Spleen (tissue), 11 donors: ENCODE data around the gene EGFR. TPM values are rescaled to one million over a fixed set of nuclear protein-coding genes. Genes with fewer than 3 reads are reported as not detected.
A peak's percentile ranks its signal among the peaks of the same experiment; 100 is the strongest.

ENCODE experiments used
- DNase-seq: peaks from one replicate; pipeline ENCODE4 v3.0.0-alpha.2; 2020
- H3K27ac ChIP-seq, 8 donors: fragments of 200-600 bp; sonication (generic) in 7 of 8; 1 replicate in 4 of 8; 2 replicates in 4 of 8; pipeline versions ENCODE4 v1.5.0 to v1.8.0; 2016 to 2021; ENCODE audit warnings: inconsistent platforms in 4 of 8, mild to moderate bottlenecking in 4 of 8, moderate library complexity in 1 of 8
- H3K27me3 ChIP-seq, 7 donors: fragments of 200-600 bp; sonication (generic) in 6 of 7; replicated peaks in 1 of 7; 1 replicate in 4 of 7; 2 replicates in 3 of 7; pipeline versions ENCODE4 v1.5.0 to v1.8.0; 2016 to 2021; ENCODE audit warnings: inconsistent platforms in 3 of 7, mild to moderate bottlenecking in 1 of 7
- H3K36me3 ChIP-seq, 6 donors: fragments of 200-600 bp; sonication (generic) in 5 of 6; 1 replicate in 4 of 6; 2 replicates in 2 of 6; pipeline versions ENCODE4 v1.5.0 to v1.8.0; 2016 to 2021; ENCODE audit warnings: inconsistent platforms in 2 of 6
- H3K4me1 ChIP-seq, 6 donors: fragments of 200-600 bp; sonication (generic) in 5 of 6; 1 replicate in 3 of 6; 2 replicates in 3 of 6; pipeline versions ENCODE4 v1.5.0 to v1.8.0; 2016 to 2021; ENCODE audit warnings: inconsistent platforms in 3 of 6
- H3K4me3 ChIP-seq, 8 donors: fragments of 200-600 bp; sonication (generic) in 7 of 8; 1 replicate in 4 of 8; 2 replicates in 4 of 8; pipeline versions ENCODE4 v1.5.0 to v1.8.0; 2016 to 2021; ENCODE audit warnings: inconsistent platforms in 4 of 8, mild to moderate bottlenecking in 4 of 8, moderate library complexity in 2 of 8
- H3K9me3 ChIP-seq, 8 donors: fragments of 200-600 bp; sonication (generic) in 7 of 8; 1 replicate in 4 of 8; 2 replicates in 4 of 8; pipeline versions ENCODE4 v1.5.0 to v1.8.0; 2016 to 2021; ENCODE audit warnings: inconsistent platforms in 4 of 8
- POLR2A ChIP-seq, 3 donors: fragments of 450-650 bp; IDR thresholded peaks; one replicate each; pipeline ENCODE4 v1.5.1; 2017; ENCODE audit warnings: antibody characterized with exemption in 3 of 3, mild to moderate bottlenecking in 1 of 3
- POLR2AphosphoS5 ChIP-seq, 3 donors: sonication (generic); formaldehyde crosslinking; IDR thresholded peaks; one replicate each; pipeline ENCODE4 v1.5.1; 2017; ENCODE audit warnings: antibody characterized with exemption in 3 of 3
- WGBS, 5 donors: extraction: QIAGEN DNeasy Blood & Tissue Kit in 3 of 5; methylation state at CpG; one replicate each; pipeline versions ENCODE4 v1.1.5 to v1.1.7; 2013 to 2018; 5-methylcytosine and 5-hydroxymethylcytosine counted together
- intact Hi-C: fragments of 100-400 bp; cut with DNase I; formaldehyde crosslinking; loops from one replicate; pipeline ENCODE4 v1.15.0; 2023; ENCODE audit warnings: low total_unique reads
- polyA plus RNA-seq, 3 donors: library from polyadenylated mRNA; stranded (reverse); fragments of 200-250 nt; gene quantifications; one replicate each; pipeline ENCODE4 v1.2.1, GENCODE V29; 2013
- total RNA-seq, 7 donors: library from RNA; depleted of rRNA in 3 of 7; stranded (reverse); fragments of >200 nt in 3 of 7; fragmentation: NEBNext Ultra II Directional in 4 of 7; extraction: Animal tissue kit (Norgen Biotek cat#: 25700) in 4 of 7; gene quantifications; one replicate each; pipeline versions ENCODE4 v1.1.0 to v1.2.1, GENCODE V29; 2016 to 2021
- TF ChIP-seq, protein P1 (sequence below), 11 experiments: fragments of 200-600 bp in 7 of 11; fragments of 450-650 bp in 4 of 11; sonication (generic) in 4 of 11; IDR thresholded peaks in 8 of 11; conservative IDR thresholded peaks in 3 of 11; 1 replicate in 7 of 11; 2 replicates in 4 of 11; pipeline versions ENCODE4 v1.4.0 to v1.8.0; 2016 to 2021; ENCODE audit warnings: antibody characterized with exemption in 11 of 11, inconsistent platforms in 4 of 11, mild to moderate bottlenecking in 1 of 11
- donor health status: healthy with polysubstance abuse.
- donor health status: DM: no; HTN: no; CAD: no; lungs with moderate emphysema.
- donor health status: DM: no; HTN: no; CAD: no.
- donor health status: Bipolar disorder and iron deficiency.
- donor health status: healthy.
- donor health status: DM: no; HTN: no; CAD: no.
- donor health status: DM: yes; HTN: yes; CAD: no.

EGFR gene
- total and polyA plus RNA-seq, 10 donors = 1.1 to 35.2 (median 24.5) TPM

DNA sequence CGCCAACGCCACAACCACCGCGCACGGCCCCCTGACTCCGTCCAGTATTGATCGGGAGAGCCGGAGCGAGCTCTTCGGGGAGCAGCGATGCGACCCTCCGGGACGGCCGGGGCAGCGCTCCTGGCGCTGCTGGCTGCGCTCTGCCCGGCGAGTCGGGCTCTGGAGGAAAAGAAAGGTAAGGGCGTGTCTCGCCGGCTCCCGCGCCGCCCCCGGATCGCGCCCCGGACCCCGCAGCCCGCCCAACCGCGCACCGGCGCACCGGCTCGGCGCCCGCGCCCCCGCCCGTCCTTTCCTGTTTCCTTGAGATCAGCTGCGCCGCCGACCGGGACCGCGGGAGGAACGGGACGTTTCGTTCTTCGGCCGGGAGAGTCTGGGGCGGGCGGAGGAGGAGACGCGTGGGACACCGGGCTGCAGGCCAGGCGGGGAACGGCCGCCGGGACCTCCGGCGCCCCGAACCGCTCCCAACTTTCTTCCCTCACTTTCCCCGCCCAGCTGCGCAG, 424 bp downstream of the EGFR start:
- no peaks in the 10 kb centered on the region for H3K36me3 ChIP-seq
- no peaks in the 10 kb centered on the region for H3K9me3 ChIP-seq
- H3K4me3 ChIP-seq = peak overlapping the region; percentile 49 to 76 (median 51)
- TF ChIP-seq POLR2AphosphoS5 (IDR thresholded peaks at IDR 0.05) = peak; percentile 70 to 83 (median 74)
- TF ChIP-seq, protein P1, sequence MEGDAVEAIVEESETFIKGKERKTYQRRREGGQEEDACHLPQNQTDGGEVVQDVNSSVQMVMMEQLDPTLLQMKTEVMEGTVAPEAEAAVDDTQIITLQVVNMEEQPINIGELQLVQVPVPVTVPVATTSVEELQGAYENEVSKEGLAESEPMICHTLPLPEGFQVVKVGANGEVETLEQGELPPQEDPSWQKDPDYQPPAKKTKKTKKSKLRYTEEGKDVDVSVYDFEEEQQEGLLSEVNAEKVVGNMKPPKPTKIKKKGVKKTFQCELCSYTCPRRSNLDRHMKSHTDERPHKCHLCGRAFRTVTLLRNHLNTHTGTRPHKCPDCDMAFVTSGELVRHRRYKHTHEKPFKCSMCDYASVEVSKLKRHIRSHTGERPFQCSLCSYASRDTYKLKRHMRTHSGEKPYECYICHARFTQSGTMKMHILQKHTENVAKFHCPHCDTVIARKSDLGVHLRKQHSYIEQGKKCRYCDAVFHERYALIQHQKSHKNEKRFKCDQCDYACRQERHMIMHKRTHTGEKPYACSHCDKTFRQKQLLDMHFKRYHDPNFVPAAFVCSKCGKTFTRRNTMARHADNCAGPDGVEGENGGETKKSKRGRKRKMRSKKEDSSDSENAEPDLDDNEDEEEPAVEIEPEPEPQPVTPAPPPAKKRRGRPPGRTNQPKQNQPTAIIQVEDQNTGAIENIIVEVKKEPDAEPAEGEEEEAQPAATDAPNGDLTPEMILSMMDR (IDR thresholded peaks at IDR 0.05 in 8 of 11, conservative IDR thresholded peaks at IDR 0.05 in 3 of 11) = peak in 1 of 11 experiments; percentile 3
- no peak for TF ChIP-seq POLR2A (IDR thresholded peaks at IDR 0.05)
- H3K4me1 ChIP-seq = peaks cover 0 to 29% (median 11%) of the 10 kb centered on the region in 6 donors
- 2 to 5% (median 3%) methylated on average over 36 to 70 of the region's 70 CpGs; no CpG with 5 or more reads in 1 of the 5 donors for WGBS, 5 donors
- H3K27me3 ChIP-seq = peaks cover 4 to 73% (median 20%) of the 10 kb centered on the region in 7 donors
- no peak for DNase-seq
- intact Hi-C loops = no loop called here
- peak overlapping the region; percentile 48 to 93 (median 84) for H3K27ac ChIP-seq

DNA sequence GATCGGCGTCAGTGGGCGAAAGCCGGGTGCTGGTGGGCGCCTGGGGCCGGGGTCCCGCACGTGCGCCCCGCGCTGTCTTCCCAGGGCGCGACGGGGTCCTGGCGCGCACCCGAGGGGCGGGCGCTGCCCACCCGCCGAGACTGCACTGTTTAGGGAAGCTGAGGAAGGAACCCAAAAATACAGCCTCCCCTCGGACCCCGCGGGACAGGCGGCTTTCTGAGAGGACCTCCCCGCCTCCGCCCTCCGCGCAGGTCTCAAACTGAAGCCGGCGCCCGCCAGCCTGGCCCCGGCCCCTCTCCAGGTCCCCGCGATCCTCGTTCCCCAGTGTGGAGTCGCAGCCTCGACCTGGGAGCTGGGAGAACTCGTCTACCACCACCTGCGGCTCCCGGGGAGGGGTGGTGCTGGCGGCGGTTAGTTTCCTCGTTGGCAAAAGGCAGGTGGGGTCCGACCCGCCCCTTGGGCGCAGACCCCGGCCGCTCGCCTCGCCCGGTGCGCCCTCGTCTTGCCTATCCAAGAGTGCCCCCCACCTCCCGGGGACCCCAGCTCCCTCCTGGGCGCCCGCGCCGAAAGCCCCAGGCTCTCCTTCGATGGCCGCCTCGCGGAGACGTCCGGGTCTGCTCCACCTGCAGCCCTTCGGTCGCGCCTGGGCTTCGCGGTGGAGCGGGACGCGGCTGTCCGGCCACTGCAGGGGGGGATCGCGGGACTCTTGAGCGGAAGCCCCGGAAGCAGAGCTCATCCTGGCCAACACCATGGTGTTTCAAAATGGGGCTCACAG, 1.1 kb downstream of the EGFR start:
- 5 to 10% (median 6%) methylated on average over 20 to 78 of the region's 78 CpGs for WGBS, 5 donors
- peaks cover 0 to 29% (median 11%) of the 10 kb centered on the region in 6 donors for H3K4me1 ChIP-seq
- no peaks in the 10 kb centered on the region for H3K36me3 ChIP-seq
- intact Hi-C loops = loop anchor here (10.0 kb wide), 1 partner anchor 85 kb away; no protein-coding TSS in a partner anchor
- peaks cover 4 to 73% (median 20%) of the 10 kb centered on the region in 7 donors for H3K27me3 ChIP-seq
- no peak for DNase-seq
- no peak for TF ChIP-seq POLR2A (IDR thresholded peaks at IDR 0.05)
- TF ChIP-seq, protein P1 (IDR thresholded peaks at IDR 0.05 in 8 of 11, conservative IDR thresholded peaks at IDR 0.05 in 3 of 11) = peak in 1 of 11 experiments; percentile 3
- TF ChIP-seq POLR2AphosphoS5 (IDR thresholded peaks at IDR 0.05) = peak in 1 of 3 donors; percentile 6
- H3K4me3 ChIP-seq = peak overlapping the region; percentile 49 to 76 (median 51)
- no peaks in the 10 kb centered on the region for H3K9me3 ChIP-seq
- peak overlapping the region; percentile 14 to 93 (median 84) for H3K27ac ChIP-seq

DNA sequence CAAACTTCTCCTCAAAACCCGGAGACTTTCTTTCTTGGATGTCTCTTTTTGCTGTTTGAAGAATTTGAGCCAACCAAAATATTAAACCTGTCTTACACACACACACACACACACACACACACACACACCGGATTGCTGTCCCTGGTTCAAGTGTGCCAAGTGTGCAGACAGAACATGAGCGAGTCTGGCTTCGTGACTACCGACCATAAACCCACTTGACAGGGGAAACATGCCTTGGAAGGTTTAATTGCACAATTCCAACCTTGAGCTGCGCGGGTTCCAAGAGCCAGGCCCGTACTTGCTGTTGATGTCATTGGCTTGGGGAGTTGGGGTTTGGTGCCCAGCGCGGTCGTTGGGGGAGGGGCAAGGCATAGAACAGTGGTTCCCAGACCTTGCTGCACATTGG, 1.7 kb downstream of the EGFR start:
- TF ChIP-seq, protein P1 (IDR thresholded peaks at IDR 0.05 in 8 of 11, conservative IDR thresholded peaks at IDR 0.05 in 3 of 11) = no peak
- TF ChIP-seq POLR2AphosphoS5 (IDR thresholded peaks at IDR 0.05) (no peak), POLR2A (IDR thresholded peaks at IDR 0.05) (no peak)
- 58 to 72% (median 68%) methylated on average over 11 of the region's 11 CpGs for WGBS, 5 donors
- intact Hi-C loops = loop anchor here (10.0 kb wide), 1 partner anchor 84 kb away; no protein-coding TSS in a partner anchor
- DNase-seq = no peak
- Histone ChIP-seq H3K27ac (peak overlapping the region in 3 of 8 donors; percentile 84 to 93 (median 88)), H3K36me3 (no peaks in the 10 kb centered on the region), H3K4me1 (peaks cover 0 to 29% (median 11%) of the 10 kb centered on the region in 6 donors), H3K27me3 (peaks cover 4 to 71% (median 20%) of the 10 kb centered on the region in 7 donors), H3K9me3 (no peaks in the 10 kb centered on the region), H3K4me3 (peak overlapping the region in 5 of 8 donors; percentile 49 to 76 (median 60))

DNA sequence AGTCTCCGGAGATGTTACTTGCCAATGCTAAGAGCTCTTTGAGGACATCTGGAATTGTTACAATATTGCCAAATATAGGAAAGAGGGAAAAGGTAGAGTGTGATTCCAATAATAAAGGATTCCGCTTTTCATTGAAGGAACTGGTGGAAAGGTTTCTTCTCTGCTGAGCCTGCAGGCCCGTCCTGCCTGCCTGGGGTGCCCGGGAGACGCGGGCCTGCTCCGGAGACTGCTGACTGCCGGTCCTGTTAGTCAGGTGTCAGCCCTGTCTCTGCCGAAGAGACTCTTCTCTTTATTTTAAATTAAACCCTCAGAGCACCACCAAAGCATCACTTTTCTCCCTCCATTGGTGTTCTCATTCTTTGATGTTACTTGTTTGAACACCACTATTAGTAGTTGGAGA, 2.2 kb downstream of the EGFR start:
- Histone ChIP-seq H3K36me3 (no peaks in the 10 kb centered on the region), H3K27ac (peak overlapping the region in 1 of 8 donors; percentile 93), H3K9me3 (no peaks in the 10 kb centered on the region), H3K27me3 (peaks cover 4 to 65% (median 20%) of the 10 kb centered on the region in 7 donors), H3K4me3 (peak overlapping the region in 2 of 8 donors; percentile 65 to 76), H3K4me1 (peaks cover 0 to 29% (median 11%) of the 10 kb centered on the region in 6 donors)
- TF ChIP-seq, protein P1 (IDR thresholded peaks at IDR 0.05 in 8 of 11, conservative IDR thresholded peaks at IDR 0.05 in 3 of 11) = no peak
- TF ChIP-seq POLR2AphosphoS5 (IDR thresholded peaks at IDR 0.05) = no peak
- no peak for TF ChIP-seq POLR2A (IDR thresholded peaks at IDR 0.05)
- DNase-seq = no peak
- WGBS, 5 donors = 86 to 90% (median 87%) methylated on average over 9 of the region's 9 CpGs
- intact Hi-C loops = loop anchor here (10.0 kb wide), 1 partner anchor 84 kb away; no protein-coding TSS in a partner anchor
